Astrocyte of the cerebellum (primary cell): ENCODE data around the gene ERGIC2.

Experiments
- DNase-seq: peaks from one replicate; pipeline ENCODE4 v3.0.0-alpha.2; 2011; ENCODE audit warnings: low read depth
- H3K4me3 ChIP-seq: 2 replicates; pipeline ENCODE4 v1.5.1; 2011; ENCODE audit warnings: mild to moderate bottlenecking, low read depth, low read length, moderate library complexity
- in situ Hi-C: cut with HindIII; loops from 2 replicates; pipeline ENCODE4 v1.10.0; 2017; ENCODE audit warnings: low sequenced_read_pairs
- TF ChIP-seq, protein P1 (sequence below): IDR thresholded peaks from 2 replicates; pipeline ENCODE4 v1.5.1; 2012; ENCODE audit warnings: low read length, low read depth, moderate library complexity, mild to moderate bottlenecking; ENCODE audit errors: missing control alignments

The ERGIC2 gene

GRCh38 chr12:29346769-29347421 is 34.1 kb downstream of the ERGIC2 start:
- TF ChIP-seq, protein P1, sequence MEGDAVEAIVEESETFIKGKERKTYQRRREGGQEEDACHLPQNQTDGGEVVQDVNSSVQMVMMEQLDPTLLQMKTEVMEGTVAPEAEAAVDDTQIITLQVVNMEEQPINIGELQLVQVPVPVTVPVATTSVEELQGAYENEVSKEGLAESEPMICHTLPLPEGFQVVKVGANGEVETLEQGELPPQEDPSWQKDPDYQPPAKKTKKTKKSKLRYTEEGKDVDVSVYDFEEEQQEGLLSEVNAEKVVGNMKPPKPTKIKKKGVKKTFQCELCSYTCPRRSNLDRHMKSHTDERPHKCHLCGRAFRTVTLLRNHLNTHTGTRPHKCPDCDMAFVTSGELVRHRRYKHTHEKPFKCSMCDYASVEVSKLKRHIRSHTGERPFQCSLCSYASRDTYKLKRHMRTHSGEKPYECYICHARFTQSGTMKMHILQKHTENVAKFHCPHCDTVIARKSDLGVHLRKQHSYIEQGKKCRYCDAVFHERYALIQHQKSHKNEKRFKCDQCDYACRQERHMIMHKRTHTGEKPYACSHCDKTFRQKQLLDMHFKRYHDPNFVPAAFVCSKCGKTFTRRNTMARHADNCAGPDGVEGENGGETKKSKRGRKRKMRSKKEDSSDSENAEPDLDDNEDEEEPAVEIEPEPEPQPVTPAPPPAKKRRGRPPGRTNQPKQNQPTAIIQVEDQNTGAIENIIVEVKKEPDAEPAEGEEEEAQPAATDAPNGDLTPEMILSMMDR: no peak
- no peak for DNase-seq
- no peak overlapping the region for H3K4me3 ChIP-seq
- in situ Hi-C loops: no loop called here

GRCh38 chr12:29343022-29343799 is 37.8 kb downstream of the ERGIC2 start:
- TF ChIP-seq, protein P1: no peak
- DNase-seq: no peak
- in situ Hi-C loops: no loop called here
- H3K4me3 ChIP-seq: no peak overlapping the region

DNA sequence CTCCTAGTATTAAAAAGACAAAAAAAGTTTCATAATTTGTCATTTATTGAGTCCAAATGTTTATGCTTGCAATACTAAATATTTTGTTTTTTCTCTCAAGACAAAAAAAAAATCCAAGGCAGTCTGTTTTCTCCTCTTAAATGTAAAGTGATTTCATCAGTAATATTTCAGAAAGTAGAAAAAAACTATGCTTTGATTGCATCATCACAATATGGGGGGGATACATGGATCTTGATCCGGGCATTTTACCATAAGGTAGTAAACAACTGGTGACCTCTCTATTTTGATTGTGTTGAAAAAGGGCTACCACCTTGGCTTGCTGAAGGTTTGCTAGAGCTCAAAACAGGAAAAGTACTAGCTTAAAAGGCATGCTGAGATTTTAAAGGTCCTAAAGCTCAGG is 43.6 kb downstream of the ERGIC2 start:
- DNase-seq: no peak
- TF ChIP-seq, protein P1: no peak
- in situ Hi-C loops: no loop called here
- H3K4me3 ChIP-seq: no peak overlapping the region

GRCh38 chr12:29334937-29335336 is 46.0 kb downstream of the ERGIC2 start:
- DNase-seq: no peak
- in situ Hi-C loops: no loop called here
- no peak overlapping the region for H3K4me3 ChIP-seq
- TF ChIP-seq, protein P1: no peak

- no peak for DNase-seq
- TF ChIP-seq, protein P1: no peak
- in situ Hi-C loops: no loop called here
- no peak overlapping the region for H3K4me3 ChIP-seq
These were observed 47.8 kb downstream of the ERGIC2 start for GRCh38 chr12:29333178-29333577.

GRCh38 chr12:29329411-29329810 is 51.6 kb downstream of the ERGIC2 start:
- in situ Hi-C loops: no loop called here
- no peak for DNase-seq
- H3K4me3 ChIP-seq: no peak overlapping the region
- TF ChIP-seq, protein P1: no peak
